ENCODE data around the gene CCN2. TPM values are rescaled to one million over a fixed set of nuclear protein-coding genes. Genes with fewer than 3 reads are reported as not detected.
A peak's percentile ranks its signal among the peaks of the same experiment; 100 is the strongest.

Gene CCN2
- total and polyA plus RNA-seq, 2 of the 8 experiments (the other 6 are each of a cell fraction or from before 2014, with no cell fraction given): 25.0 to 107 TPM

DNA sequence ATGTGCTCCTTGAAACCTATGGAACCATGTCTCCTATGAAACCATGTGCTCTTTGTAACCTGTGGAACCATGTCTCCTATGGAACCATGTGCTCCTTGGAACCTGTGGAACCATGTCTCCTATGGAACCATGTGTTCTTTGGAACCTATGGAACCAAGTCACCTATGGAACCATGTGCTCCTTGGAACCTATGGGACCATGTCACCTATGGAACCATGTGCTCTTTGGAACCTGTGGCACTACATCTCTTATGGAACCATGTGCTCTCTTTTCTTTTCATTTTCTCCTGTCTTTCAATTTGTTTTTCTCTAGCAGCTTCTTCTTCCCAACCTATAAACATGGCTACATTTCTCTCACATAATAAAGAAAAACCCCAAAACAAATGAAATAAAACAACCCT lies 11.9 kb upstream of the CCN2 start:
- Histone ChIP-seq H3K27me3 (replicated peaks in 1 of 4; ENCODE audit: control insufficient read depth in 3 of 4, extremely low read depth in 1 of 4, insufficient read depth in 3 of 4, low read length in 3 of 4) (peaks cover 0 to 1% (median 0%) of the 10 kb centered on the region in 4 experiments; a peak in 1 of 7 replicates), H2BK15ac (ENCODE audit: low read length) (no peak overlapping the region), H3K79me2 (ENCODE audit: control insufficient read depth in 1 of 2, insufficient read depth in 2 of 2, low read length in 2 of 2) (no peaks in the 10 kb centered on the region), H3K27ac (ENCODE audit: low read depth, low read length) (no peak overlapping the region), H4K91ac (replicated peaks; ENCODE audit: insufficient read length, low read length) (no peak overlapping the region), H3K9ac (replicated peaks in 1 of 4; ENCODE audit: extremely low read depth in 1 of 4, low read depth in 3 of 4, low read length in 3 of 4) (no peak overlapping the region), H3K36me3 (ENCODE audit: control insufficient read depth in 2 of 4, insufficient read depth in 4 of 4, low read length in 3 of 4) (no peaks in the 10 kb centered on the region), H3K9me3 (ENCODE audit: insufficient read depth in 2 of 2, low read depth in 1 of 2, low read length in 1 of 2) (no peaks in the 10 kb centered on the region), H3K4me1 (replicated peaks in 1 of 4; ENCODE audit: control insufficient read depth in 3 of 4, insufficient read depth in 4 of 4, low read length in 3 of 4) (no peaks in the 10 kb centered on the region), H3K4ac (replicated peaks; ENCODE audit: insufficient read length, low read depth, low read length) (no peak overlapping the region), H4K20me1 (replicated peaks in 1 of 2; ENCODE audit: control insufficient read depth in 1 of 2, insufficient read depth in 2 of 2, low read length in 2 of 2) (peaks cover 0 to 1% of the 10 kb centered on the region in 2 experiments), H2BK12ac (ENCODE audit: low read depth, low read length) (peak overlapping the region; percentile 60; the same call in 1 of the 2 replicates), H3K4me2 (ENCODE audit: insufficient read depth in 1 of 2, low read depth in 2 of 2, low read length in 2 of 2) (no peak overlapping the region), H3K79me1 (ENCODE audit: low read depth, low read length) (no peaks in the 10 kb centered on the region), H3K18ac (ENCODE audit: extremely low read depth, low read length) (no peak overlapping the region), H3K23me2 (ENCODE audit: low read depth, low read length) (no peaks in the 10 kb centered on the region), H3K56ac (replicated peaks; ENCODE audit: insufficient read length, low read depth, low read length) (no peak overlapping the region), H2AK5ac (ENCODE audit: low read depth, low read length) (no peak overlapping the region), H3K4me3 (ENCODE audit: extremely low read depth in 1 of 4, insufficient read depth in 2 of 4, low read depth in 3 of 4, low read length in 4 of 4) (no peak overlapping the region), H2AFZ (ENCODE audit: low read length) (no peak overlapping the region), H2BK120ac (replicated peaks; ENCODE audit: low read depth, low read length) (no peak overlapping the region), H3K23ac (ENCODE audit: insufficient read length) (no peak overlapping the region), H4K8ac (ENCODE audit: extremely low read depth, insufficient read depth, low read length) (no peak overlapping the region), H3K14ac (ENCODE audit: insufficient read length) (no peak overlapping the region), H2BK5ac (ENCODE audit: low read depth, low read length) (no peak overlapping the region; the same call in 1 of the 2 replicates), H4K5ac (ENCODE audit: insufficient read length, low read depth, low read length) (no peak overlapping the region), H2BK20ac (ENCODE audit: low read length) (no peak overlapping the region)
- ChIA-PET POLR2A (ENCODE audit: partially characterized antibody) (interaction anchor here (1.4 to 6.5 kb wide), 2 partner anchors 10 to 13 kb away, joined by 4 to 70 read pairs; partner anchors contain the start of gene CCN2), CTCF (ENCODE audit: partially characterized antibody) (interaction anchor here (0.6 to 1.5 kb wide), 3 partner anchors 12 to 484 kb away, joined by 3 read pairs; partner anchors contain the start of gene CCN2)
- no peak for FAIRE-seq
- TF ChIP-seq RFX5 (IDR thresholded peaks at IDR 0.05; ENCODE audit: borderline replicate concordance, low read depth, low read length) (no peak), YY1 (IDR thresholded peaks at IDR 0.05; ENCODE audit: low read depth, low read length) (no peak), SRF (IDR thresholded peaks at IDR 0.05; ENCODE audit: low read depth, low read length) (no peak), SUZ12 (IDR thresholded peaks at IDR 0.05; ENCODE audit: low read length) (no peak), SIN3A (conservative IDR thresholded peaks at IDR 0.05 in 1 of 2, IDR thresholded peaks at IDR 0.05 in 1 of 2; ENCODE audit: low read depth in 1 of 2, low read length in 2 of 2) (no peak), MAFK (IDR thresholded peaks at IDR 0.05; ENCODE audit: low read depth, low read length) (no peak), SP1 (IDR thresholded peaks at IDR 0.05; ENCODE audit: low read depth, low read length) (no peak), CHD2 (IDR thresholded peaks at IDR 0.05; ENCODE audit: low read length) (no peak), BACH1 (IDR thresholded peaks at IDR 0.05; ENCODE audit: low read length) (no peak), CTBP2 (IDR thresholded peaks at IDR 0.05; ENCODE audit: borderline replicate concordance, insufficient read depth, insufficient read length, low read length) (no peak)
- no peak for DNase-seq (ENCODE audit: low read depth in 1 of 2, low spot score in 2 of 2)
